VCaP (cell line): Measurements from ENCODE around the gene DENND6A.

Experiments
- H3K27ac ChIP-seq: fragments of 450-650 bp; 2 replicates; pipeline ENCODE4 v1.5.1; 2017
- CTCF ChIP-seq: fragments of 450-650 bp; conservative IDR thresholded peaks from 2 replicates; pipeline ENCODE4 v1.5.1; 2017; ENCODE audit warnings: mild to moderate bottlenecking, moderate library complexity

Gene DENND6A

GRCh38 chr3:57694146-57694545 is 1.3 kb upstream of the DENND6A start:
- no peak for TF ChIP-seq CTCF
- H3K27ac ChIP-seq: 0 out of 2 replicates have a peak overlapping the region, but pooled peaks have one; percentile 96

GRCh38 chr3:57692133-57692395 is 813 bp downstream of the DENND6A start:
- H3K27ac ChIP-seq: peak overlapping the region; percentile 96

- no peak for TF ChIP-seq CTCF
- H3K27ac ChIP-seq: peak overlapping the region; percentile 96
Observed at GRCh38 chr3:57691411-57692132, 1.3 kb downstream of the DENND6A start.

- no peak overlapping the region for H3K27ac ChIP-seq
- no peak for TF ChIP-seq CTCF
Observed at GRCh38 chr3:57689367-57690053, 3.4 kb downstream of the DENND6A start.

GRCh38 chr3:57688291-57688690 is 4.6 kb downstream of the DENND6A start:
- TF ChIP-seq CTCF: no peak
- H3K27ac ChIP-seq: no peak overlapping the region

- no peak overlapping the region for H3K27ac ChIP-seq
- TF ChIP-seq CTCF: no peak
Observed at GRCh38 chr3:57683286-57683685, 9.6 kb downstream of the DENND6A start.

- no peak for TF ChIP-seq CTCF
Observed at GRCh38 chr3:57682284-57682683, 10.6 kb downstream of the DENND6A start.

GRCh38 chr3:57681691-57682090 is 11.2 kb downstream of the DENND6A start:
- no peak overlapping the region for H3K27ac ChIP-seq
- TF ChIP-seq CTCF: no peak

More at GRCh38 chr3:57682284-57682683, 10.6 kb downstream of the DENND6A start:
- H3K27ac ChIP-seq: no peak overlapping the region
